Activated naive CD4-positive, alpha-beta T cell treated with Interleukin-2 at 50 U/mL for 16 hours (primary cell): ENCODE results near the gene GPR35.
"Not testable (repeated sequence)": the region's sequence is repeated elsewhere in the genome, so short reads cannot be mapped to it uniquely, and the experiment has no call there.

Experiments used
- DNase-seq: peaks from one replicate; pipeline ENCODE4 v3.0.0-alpha.2; 2020

GPR35 gene

DNA sequence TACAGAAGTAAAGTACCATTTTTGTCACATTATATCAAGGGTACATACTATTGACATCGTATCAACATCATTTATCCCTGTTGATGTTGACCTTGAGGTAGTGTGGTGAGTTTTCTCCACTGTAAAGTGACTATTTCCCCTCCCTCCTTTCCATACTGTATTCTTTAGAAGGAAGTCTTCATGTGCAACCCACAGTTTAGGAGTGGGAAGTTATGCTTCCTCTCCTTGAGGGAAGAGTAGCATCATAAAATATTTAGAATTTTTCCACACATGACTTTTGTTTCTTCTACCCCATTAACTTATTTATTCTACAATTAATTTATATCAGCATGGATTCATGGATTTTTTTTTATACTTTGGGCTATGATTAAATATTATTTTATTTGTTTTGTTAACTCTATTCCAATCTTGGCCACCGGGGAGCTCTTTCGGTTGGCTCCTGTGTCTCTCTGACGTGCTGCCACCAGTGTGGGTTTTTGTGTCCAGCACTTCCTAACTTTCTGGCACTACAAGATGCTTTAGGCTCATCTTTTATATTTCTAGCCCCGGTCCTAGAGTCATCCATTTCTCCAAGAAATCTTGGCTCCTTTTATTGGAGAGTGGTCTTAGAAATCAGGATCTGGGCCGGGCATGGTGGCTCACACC lies 38.4 kb downstream of the GPR35 start:
- DNase-seq: no peak

DNA sequence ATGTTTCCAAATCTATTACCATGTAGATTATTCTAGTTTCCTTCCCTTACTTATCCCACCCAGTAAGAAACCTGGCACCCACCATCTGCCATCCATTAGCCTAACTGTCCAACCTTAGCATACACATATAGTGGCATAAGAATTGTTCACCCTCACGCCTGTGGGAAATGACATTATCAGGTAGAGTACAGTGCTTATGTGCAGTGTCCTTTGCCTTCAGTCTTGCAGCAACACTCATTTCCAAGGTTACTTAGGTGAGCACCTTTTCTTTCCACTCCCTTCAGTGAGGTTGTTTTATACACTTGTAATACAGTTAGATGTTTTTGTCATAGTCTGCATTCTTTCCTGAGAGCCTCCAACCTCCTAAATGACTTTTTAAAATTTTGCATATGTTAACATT lies 39.3 kb downstream of the GPR35 start:
- DNase-seq: no peak

DNA sequence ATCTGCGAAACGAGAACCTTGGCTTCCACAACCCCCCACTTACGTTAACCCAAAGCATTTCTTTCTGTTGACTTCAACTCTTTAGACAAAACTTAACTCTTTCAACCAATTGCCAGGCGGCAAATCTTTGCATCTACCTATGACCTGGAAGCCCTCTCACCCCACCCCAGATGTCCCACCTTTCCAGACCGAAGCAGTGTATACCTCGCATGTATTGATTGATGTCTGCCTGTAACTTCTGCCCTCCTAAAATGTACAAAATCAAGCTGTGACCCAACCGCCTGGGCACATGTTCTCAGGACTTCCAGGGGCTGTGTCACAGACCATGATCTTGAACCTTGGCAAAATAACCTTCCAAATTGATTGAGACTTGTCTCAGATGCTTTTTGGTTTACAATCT lies 45.1 kb downstream of the GPR35 start:
- no peak for DNase-seq

DNA sequence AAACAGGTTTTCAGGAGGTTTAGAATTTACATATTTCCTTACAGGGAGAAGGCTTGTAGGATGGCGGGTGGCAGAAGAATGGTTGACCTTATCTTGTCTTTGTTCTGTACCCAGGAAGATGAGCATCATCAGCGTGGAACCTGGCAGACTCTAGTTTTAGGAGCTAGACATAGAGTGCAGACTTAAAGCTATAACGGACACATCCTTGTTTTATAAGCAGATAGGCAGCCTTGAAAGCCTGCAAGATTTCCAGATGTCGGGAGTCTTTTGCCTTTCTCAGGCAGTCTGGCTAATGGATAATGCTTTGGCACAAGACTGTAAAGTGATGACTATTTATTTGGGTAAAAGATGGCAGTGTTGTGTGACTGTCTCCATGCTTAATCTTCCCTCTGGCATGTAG lies 45.7 kb downstream of the GPR35 start:
- no peak for DNase-seq

DNA sequence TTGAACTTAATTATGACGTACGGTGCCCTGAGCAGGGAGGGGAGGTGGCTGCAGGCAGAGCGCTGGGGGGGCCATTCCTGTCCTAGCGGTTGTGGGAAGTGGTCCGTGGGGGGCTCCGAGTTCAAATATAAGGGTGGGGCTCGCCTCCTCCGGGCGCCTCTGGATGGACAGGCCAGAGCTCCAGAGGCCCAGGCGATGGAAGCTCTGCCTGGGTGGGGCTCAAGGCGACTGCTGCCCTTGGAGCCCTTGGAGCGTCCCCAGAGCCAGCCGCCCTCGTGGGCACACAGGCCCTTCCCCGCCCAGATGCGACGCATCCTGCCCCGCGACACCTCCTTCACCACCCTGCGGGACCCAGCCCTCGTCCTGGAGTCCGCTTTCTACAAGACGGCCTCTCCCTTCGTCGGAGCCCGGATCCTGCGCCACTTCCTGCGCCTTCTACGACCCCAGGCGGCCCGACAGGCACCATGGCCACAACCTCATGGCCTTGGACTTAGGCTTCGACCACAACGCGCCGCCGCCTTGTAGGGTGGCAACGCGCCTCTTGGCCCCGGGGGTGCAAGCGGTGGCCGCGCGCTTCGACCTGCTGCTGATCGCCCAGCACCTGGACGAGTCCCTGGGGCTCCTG lies 46.9 kb downstream of the GPR35 start:
- DNase-seq: no peak

DNA sequence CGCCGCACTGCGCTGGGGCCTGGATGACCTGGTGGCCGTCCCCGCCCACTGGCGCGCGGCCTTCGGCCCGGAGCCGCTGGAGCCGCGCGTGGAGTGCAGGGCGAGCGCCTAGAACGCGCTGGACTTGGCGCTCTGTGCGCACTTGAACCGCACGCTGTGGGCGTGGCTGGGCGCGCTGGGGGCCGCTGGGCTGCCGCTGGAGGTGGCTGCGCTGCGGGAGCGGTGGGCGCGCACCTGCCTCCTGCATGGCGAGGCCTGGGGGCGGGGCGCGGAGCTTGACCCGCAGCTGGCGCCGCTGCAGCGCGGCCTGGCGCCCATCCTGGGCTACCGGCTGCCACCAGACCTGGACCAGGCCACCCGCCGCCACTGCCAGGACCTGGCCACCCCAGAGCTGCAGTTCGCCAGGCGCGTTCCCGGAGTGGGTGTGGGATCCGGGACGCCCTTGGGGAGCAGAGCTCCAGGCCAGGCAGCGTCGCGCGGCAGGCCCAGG lies 47.5 kb downstream of the GPR35 start:
- DNase-seq: no peak

DNA sequence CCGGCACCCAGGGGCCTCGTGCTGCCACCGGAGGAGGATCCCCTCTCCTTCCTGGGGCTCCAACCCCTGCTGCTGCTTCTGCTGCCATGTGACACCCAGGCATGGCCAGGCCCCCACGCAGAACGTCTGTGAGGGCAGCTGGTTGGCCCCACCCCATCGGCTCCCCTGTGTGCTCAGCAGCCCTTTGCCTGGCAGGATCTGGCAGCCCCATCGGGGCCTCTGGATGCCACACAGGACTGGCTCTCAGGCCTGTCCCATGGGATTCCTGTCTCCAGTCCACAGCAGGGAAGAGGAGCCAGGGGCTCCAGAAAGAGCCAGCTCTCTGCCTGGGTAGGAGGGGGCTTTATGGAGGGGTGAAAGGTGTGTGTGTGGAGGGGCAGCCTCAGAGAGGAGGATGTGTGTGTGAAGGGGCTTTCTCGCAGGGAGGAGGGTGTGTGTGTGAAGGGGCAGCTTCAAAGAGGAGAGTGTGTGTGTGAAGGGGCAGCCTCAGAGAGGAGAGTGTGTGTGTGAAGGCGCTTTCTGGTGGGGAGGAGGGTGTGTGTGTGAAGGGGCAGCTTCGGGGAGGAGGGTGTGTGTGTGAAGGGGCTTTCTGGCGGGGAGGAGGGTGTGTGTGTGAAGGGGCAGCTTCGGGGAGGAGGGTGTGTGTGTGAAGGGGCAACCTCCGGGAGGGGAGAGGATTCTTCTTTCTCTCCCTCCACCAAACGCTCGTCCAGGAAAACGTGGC lies 49.3 kb downstream of the GPR35 start:
- not testable (repeated sequence) for DNase-seq

DNA sequence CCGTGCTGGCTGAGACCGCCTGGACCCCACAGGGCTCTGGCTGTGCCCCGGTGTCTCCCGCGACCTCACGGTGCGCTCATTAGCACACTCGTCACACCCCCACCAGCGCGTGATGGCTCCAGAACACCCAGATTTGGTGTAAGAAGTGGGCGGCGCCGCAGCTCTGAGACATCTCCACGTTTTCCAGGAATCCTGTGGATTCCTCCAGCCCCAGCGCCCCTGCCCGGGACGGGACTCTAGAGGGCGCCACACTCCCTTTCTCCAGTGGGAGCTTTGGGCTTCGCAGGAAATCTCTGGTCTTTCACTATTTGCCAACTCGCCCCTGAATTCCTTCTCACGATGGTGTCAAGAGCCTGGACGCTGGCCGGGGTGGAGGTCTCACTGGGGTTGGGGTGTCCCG lies 50.1 kb downstream of the GPR35 start:
- not testable (repeated sequence) for DNase-seq

DNA sequence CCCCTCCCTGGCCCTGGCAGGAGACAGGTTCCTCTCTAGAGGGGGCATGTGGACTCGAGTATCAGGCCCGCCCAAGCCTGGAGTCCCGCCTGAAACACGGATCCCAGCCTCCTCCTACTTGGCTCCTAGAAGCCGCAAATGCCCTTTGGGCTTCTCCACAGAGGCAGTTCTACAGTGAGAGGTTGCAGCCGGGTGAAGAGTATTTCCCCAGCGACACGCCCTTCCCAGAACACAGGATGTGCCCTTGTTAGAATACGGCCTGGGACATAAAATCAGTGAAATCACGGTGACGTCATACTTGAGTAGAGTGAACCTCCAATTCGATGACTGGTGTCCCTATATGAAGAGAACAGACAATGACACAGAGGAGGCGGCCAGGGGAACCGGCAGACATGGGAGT lies 52.8 kb downstream of the GPR35 start:
- not testable (repeated sequence) for DNase-seq

DNA sequence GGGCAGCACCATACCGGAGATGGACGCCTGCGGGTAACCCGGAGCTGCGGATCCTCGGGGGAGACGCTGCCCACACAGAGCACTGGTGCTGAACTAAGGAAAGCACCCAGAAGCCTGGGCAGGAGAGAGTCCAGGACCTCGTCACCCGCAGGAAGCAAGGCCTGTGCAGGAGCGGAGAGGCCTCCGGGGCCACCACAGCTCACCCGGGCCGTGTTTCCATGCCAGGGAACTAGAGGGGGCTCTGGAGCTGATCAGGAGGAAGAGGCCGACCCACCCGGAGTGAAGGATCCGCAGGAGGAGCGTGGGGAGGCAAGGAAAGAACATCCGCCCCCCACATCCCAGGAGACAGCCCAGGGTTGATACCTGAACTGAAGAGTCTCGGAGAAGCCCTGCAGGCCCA lies 53.6 kb downstream of the GPR35 start:
- not testable (repeated sequence) for DNase-seq

DNA sequence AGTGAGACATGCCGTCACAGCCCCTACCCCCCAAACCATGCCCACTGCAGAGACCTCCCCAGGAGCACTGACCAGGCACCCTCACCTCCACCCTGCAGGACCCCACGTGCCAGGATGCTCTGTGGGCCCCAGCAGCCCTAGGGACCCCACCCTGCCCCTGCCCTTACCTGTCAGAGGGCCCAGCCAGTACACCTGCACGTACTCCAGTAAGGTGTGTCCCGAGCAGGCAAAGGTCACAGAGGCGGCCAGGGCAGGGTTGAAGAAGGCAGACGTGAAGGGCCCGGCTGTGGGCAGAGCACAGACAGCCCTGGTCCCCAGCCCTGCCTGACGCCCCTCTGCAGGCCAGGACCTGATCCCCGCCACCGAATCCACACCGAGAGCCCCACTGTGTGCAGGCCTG lies 54.9 kb downstream of the GPR35 start:
- not testable (repeated sequence) for DNase-seq
